ENCODE data around the gene SNAI3. TPM values are rescaled to one million over a fixed set of nuclear protein-coding genes. Genes with fewer than 3 reads are reported as not detected.

SNAI3 gene
- total and polyA plus RNA-seq, 2 of the 4 experiments (the other 2 are of a cell fraction): 0.21 TPM; not detected in 1

- H3K14ac ChIP-seq (replicated peaks; ENCODE audit: low read depth, low read length): no peak overlapping the region
- H3K27ac ChIP-seq (ENCODE audit: insufficient read depth, low read length): no peak overlapping the region
- H3K36me3 ChIP-seq (ENCODE audit: control insufficient read depth, insufficient read depth, low read length): peaks cover 95% of the 10 kb centered on the region
- no peak overlapping the region for H3K9ac ChIP-seq (ENCODE audit: low read depth, low read length)
- H3K4me3 ChIP-seq (ENCODE audit: insufficient read depth, low read depth, low read length): no peak overlapping the region
- peaks cover 5 to 25% of the 10 kb centered on the region in 2 experiments; a peak in 3 of 4 replicates for H3K79me1 ChIP-seq (ENCODE audit: low read depth in 1 of 2, low read length in 2 of 2)
- ATAC-seq (ENCODE audit: low read depth) (no peak), DNase-seq (no peak)
- peaks cover 24% of the 10 kb centered on the region for H4K20me1 ChIP-seq (ENCODE audit: insufficient read depth, low read length)
- H4K5ac ChIP-seq (ENCODE audit: low read depth, low read length): no peak overlapping the region
- H4K91ac ChIP-seq (ENCODE audit: insufficient read depth, low read depth, low read length): no peak overlapping the region
- H3K23ac ChIP-seq (ENCODE audit: low read depth, low read length): no peak overlapping the region
- H2BK120ac ChIP-seq (ENCODE audit: low read depth, low read length): no peak overlapping the region
- no peak overlapping the region for H2BK20ac ChIP-seq (ENCODE audit: low read depth, low read length)
- no TSS peak for BruUV-seq (replicated peaks)
- no peak overlapping the region for H2BK5ac ChIP-seq (ENCODE audit: low read depth, low read length, poor library complexity, severe bottlenecking)
- ChIA-PET CTCF (no interaction called here), POLR2A (ENCODE audit: unreplicated experiment) (no interaction called here)
- dilution Hi-C loops (cut with HindIII; ENCODE audit: low sequenced_read_pairs, unreplicated experiment) (no loop called here), in situ Hi-C loops (cut with MboI; ENCODE audit: low sequenced_read_pairs) (no loop called here), intact Hi-C loops (cut with micrococcal nuclease) (no loop called here)
- no peak overlapping the region for H2AK5ac ChIP-seq (ENCODE audit: low read depth, low read length)
- no peaks in the 10 kb centered on the region for H3K9me3 ChIP-seq (ENCODE audit: control insufficient read depth, insufficient read depth, low read length)
- no peaks in the 10 kb centered on the region for H3K4me1 ChIP-seq (ENCODE audit: control insufficient read depth, insufficient read depth, low read length)
- no peak overlapping the region for H4K8ac ChIP-seq (ENCODE audit: low read depth in 2 of 2, low read length in 2 of 2)
- H2AFZ ChIP-seq (replicated peaks; ENCODE audit: low read length, poor library complexity): no peak overlapping the region
- H3K4me2 ChIP-seq (ENCODE audit: low read depth, low read length): no peak overlapping the region
- no peaks in the 10 kb centered on the region for H3K27me3 ChIP-seq (ENCODE audit: control insufficient read depth, insufficient read depth, low read length)
- no peak overlapping the region for H2BK15ac ChIP-seq (ENCODE audit: low read depth, low read length)
- H3K4ac ChIP-seq (ENCODE audit: low read depth, low read length): no peak overlapping the region
- no peak overlapping the region for H3K56ac ChIP-seq (ENCODE audit: extremely low read depth, insufficient read depth, low read length)
- TF ChIP-seq MAZ (IDR thresholded peaks at IDR 0.05; ENCODE audit: borderline replicate concordance, low read depth, low read length): no peak
- TF ChIP-seq FOS (IDR thresholded peaks at IDR 0.05; ENCODE audit: low read depth, low read length): no peak
- TF ChIP-seq CEBPB (IDR thresholded peaks at IDR 0.05; ENCODE audit: low read depth, low read length): no peak
- TF ChIP-seq RFX5 (IDR thresholded peaks at IDR 0.05; ENCODE audit: low read depth, low read length): no peak
- TF ChIP-seq RCOR1 (IDR thresholded peaks at IDR 0.05; ENCODE audit: insufficient replicate concordance, low read length): no peak
- no peak for TF ChIP-seq MAFK (IDR thresholded peaks at IDR 0.05; ENCODE audit: low read depth, low read length)
- TF ChIP-seq SMC3 (IDR thresholded peaks at IDR 0.05; ENCODE audit: low read depth, low read length): no peak
- TF ChIP-seq CHD1 (IDR thresholded peaks at IDR 0.05; ENCODE audit: low read depth, low read length): no peak
- TF ChIP-seq CTCF (conservative IDR thresholded peaks at IDR 0.05; ENCODE audit: low read depth, low read length): no peak
- no peak for TF ChIP-seq ELK1 (IDR thresholded peaks at IDR 0.05; ENCODE audit: borderline replicate concordance, low read depth, low read length)
- TF ChIP-seq MXI1 (IDR thresholded peaks at IDR 0.05; ENCODE audit: borderline replicate concordance, low read depth, low read length): no peak
- TF ChIP-seq POLR2A (IDR thresholded peaks at IDR 0.05; ENCODE audit: low read depth, low read length): no peak
- no peak for TF ChIP-seq USF2 (IDR thresholded peaks at IDR 0.05; ENCODE audit: low read depth, low read length)
- H3K18ac ChIP-seq (ENCODE audit: low read depth, low read length): no peak overlapping the region
- 93% methylated on average over 12 of the region's 17 CpGs; no CpG with 5 or more reads in 1 of the 2 experiments for WGBS, 2 experiments (ENCODE audit: extremely low coverage in 2 of 2, insufficient read length in 1 of 2)
- H3K9me1 ChIP-seq (ENCODE audit: insufficient read depth, low read length): no peaks in the 10 kb centered on the region
- H2AK9ac ChIP-seq (replicated peaks; ENCODE audit: low read depth, low read length, poor library complexity): peak overlapping the region; percentile 16
Observed at GRCh38 chr16:88721236-88721635, 34.9 kb upstream of the SNAI3 start.

All from IMR-90 (cell line).